Neural cell (in vitro differentiated cells): ENCODE data around the gene SDK1. TPM values are rescaled to one million over a fixed set of nuclear protein-coding genes. Genes with fewer than 3 reads are reported as not detected.

ENCODE experiments used
- H2AFZ ChIP-seq: fragments of 200-600, 300-800 bp; sonication (generic), shearing (Covaris generic); 2 replicates; pipeline ENCODE4 v1.6.0; 2014; ENCODE audit warnings: low read depth, mild to moderate bottlenecking, antibody characterized with exemption, low read length, moderate library complexity
- H3F3A ChIP-seq: fragments of 200-600 bp; shearing (Covaris generic); 2 replicates; pipeline ENCODE4 v1.6.1; 2016; ENCODE audit warnings: mild to moderate bottlenecking, moderate library complexity, mixed read lengths, antibody characterized with exemption, low read length; ENCODE audit not compliant: insufficient read depth, poor library complexity, severe bottlenecking
- H3K27ac ChIP-seq: fragments of 200-600, 300-800 bp; sonication (generic), shearing (Covaris generic); 2 replicates; pipeline ENCODE4 v1.5.1; 2014; ENCODE audit warnings: mild to moderate bottlenecking, low read length, moderate library complexity
- H3K27me3 ChIP-seq: fragments of 300-800, 200-600 bp; sonication (generic), shearing (Covaris generic); 2 replicates; pipeline ENCODE4 v1.6.0; 2014; ENCODE audit warnings: mild to moderate bottlenecking, low read depth, low read length, moderate library complexity; ENCODE audit not compliant: insufficient read depth
- H3K36me3 ChIP-seq: fragments of 300-800, 200-600 bp; sonication (generic), shearing (Covaris generic); 2 replicates; pipeline ENCODE4 v1.5.1; 2014; ENCODE audit warnings: mild to moderate bottlenecking, antibody characterized with exemption, low read length, moderate library complexity; ENCODE audit not compliant: insufficient read depth
- H3K4me2 ChIP-seq: fragments of 300-800, 200-600 bp; sonication (generic), shearing (Covaris generic); 2 replicates; pipeline ENCODE4 v1.6.0; 2014; ENCODE audit warnings: mild to moderate bottlenecking, low read length
- H3K4me3 ChIP-seq: fragments of 300-800, 200-600 bp; sonication (generic), shearing (Covaris generic); 2 replicates; pipeline ENCODE4 v1.5.1; 2014; ENCODE audit warnings: mild to moderate bottlenecking, low read length, moderate library complexity
- H3K79me2 ChIP-seq: fragments of 200-600 bp; shearing (Covaris generic); replicated peaks from 2 replicates; pipeline ENCODE4 v1.6.0; 2014; ENCODE audit warnings: mild to moderate bottlenecking, low read length, moderate library complexity; ENCODE audit not compliant: insufficient read depth
- H3K9ac ChIP-seq: fragments of 300-800, 200-600 bp; sonication (generic), shearing (Covaris generic); 2 replicates; pipeline ENCODE4 v1.6.1; 2016; ENCODE audit warnings: mild to moderate bottlenecking, low read length, mixed read lengths
- H3K9me2 ChIP-seq: fragments of 200-600 bp; shearing (Covaris generic); 2 replicates; pipeline ENCODE4 v1.6.1; 2016; ENCODE audit warnings: mild to moderate bottlenecking, low read length, mixed read lengths; ENCODE audit not compliant: insufficient read depth
- H3K9me3 ChIP-seq: fragments of 200-600, 300-800 bp; sonication (generic), shearing (Covaris generic); 2 replicates; pipeline ENCODE4 v1.6.1; 2016; ENCODE audit warnings: mild to moderate bottlenecking, mixed run types, low read length, moderate library complexity, mixed read lengths
- H4K20me1 ChIP-seq: fragments of 200-600 bp; shearing (Covaris generic); 2 replicates; pipeline ENCODE4 v1.6.1; 2016; ENCODE audit warnings: mild to moderate bottlenecking, mixed run types; ENCODE audit not compliant: insufficient read depth
- CTCF ChIP-seq: fragments of 450-650 bp; IDR thresholded peaks from 2 replicates; pipeline ENCODE4 v1.5.1; 2014; ENCODE audit warnings: antibody characterized with exemption, mild to moderate bottlenecking, moderate library complexity; ENCODE audit not compliant: poor library complexity, severe bottlenecking
- EP300 ChIP-seq: fragments of 450-650 bp; conservative IDR thresholded peaks from 2 replicates; pipeline ENCODE4 v1.6.1; 2014; ENCODE audit warnings: antibody characterized with exemption, mild to moderate bottlenecking, moderate library complexity; ENCODE audit not compliant: poor library complexity, severe bottlenecking
- EZH2 ChIP-seq: fragments of 200-600, 300-800 bp; shearing (Covaris generic), sonication (generic); IDR thresholded peaks from 2 replicates; pipeline ENCODE4 v1.6.1; 2014; ENCODE audit warnings: antibody characterized with exemption, low read length, borderline replicate concordance, mild to moderate bottlenecking; ENCODE audit not compliant: insufficient read depth, poor library complexity, severe bottlenecking
- MXI1 ChIP-seq: fragments of 450-650 bp; conservative IDR thresholded peaks from 2 replicates; pipeline ENCODE4 v1.6.1; 2014; ENCODE audit warnings: antibody characterized with exemption, mild to moderate bottlenecking; ENCODE audit not compliant: poor library complexity, severe bottlenecking
- POLR2AphosphoS5 ChIP-seq: IDR thresholded peaks from 2 replicates; pipeline ENCODE4 v1.6.1; 2012
- RAD21 ChIP-seq: fragments of 450-650 bp; conservative IDR thresholded peaks from 2 replicates; pipeline ENCODE4 v1.6.1; 2014; ENCODE audit warnings: antibody characterized with exemption, mild to moderate bottlenecking, moderate library complexity
- REST ChIP-seq: IDR thresholded peaks from 2 replicates; pipeline ENCODE4 v1.6.1; 2012; ENCODE audit warnings: borderline replicate concordance
- SMC3 ChIP-seq: fragments of 450-650 bp; conservative IDR thresholded peaks from 2 replicates; pipeline ENCODE4 v1.6.1; 2014; ENCODE audit warnings: antibody characterized with exemption, mild to moderate bottlenecking, moderate library complexity; ENCODE audit not compliant: poor library complexity
- TAF1 ChIP-seq: IDR thresholded peaks from 2 replicates; pipeline ENCODE4 v1.6.1; 2012; ENCODE audit warnings: low read depth
- polyA plus RNA-seq: library from polyadenylated mRNA; depleted of rRNA; stranded (reverse); fragments of >200 nt; gene quantifications from 2 replicates; pipeline ENCODE4 v1.2.3, GENCODE V29; 2014

SDK1 gene
- polyA plus RNA-seq, 1 donor from 2014 or later, result 2.7 TPM

GRCh38 chr7:3434611-3435010 lies 133.6 kb downstream of the SDK1 start:
- no peaks in the 10 kb centered on the region for H3F3A ChIP-seq
- H2AFZ ChIP-seq, result no peak overlapping the region

GRCh38 chr7:3436112-3436511 lies 135.1 kb downstream of the SDK1 start:
- no peaks in the 10 kb centered on the region for H3K36me3 ChIP-seq
- H3K9me2 ChIP-seq, result no peaks in the 10 kb centered on the region
- no peaks in the 10 kb centered on the region for H3F3A ChIP-seq
- H3K27me3 ChIP-seq, result no peaks in the 10 kb centered on the region
- no peaks in the 10 kb centered on the region for H3K9me3 ChIP-seq
- H3K79me2 ChIP-seq, result no peaks in the 10 kb centered on the region
- no peaks in the 10 kb centered on the region for H4K20me1 ChIP-seq
- no peak overlapping the region for H3K27ac ChIP-seq
- no peak overlapping the region for H2AFZ ChIP-seq
- H3K4me3 ChIP-seq, result no peak overlapping the region
- no peak overlapping the region for H3K9ac ChIP-seq
- H3K4me2 ChIP-seq, result no peak overlapping the region
- TF ChIP-seq REST (no peak), SMC3 (no peak), EZH2 (no peak), TAF1 (no peak), RAD21 (no peak), POLR2AphosphoS5 (no peak), CTCF (no peak)

More at GRCh38 chr7:3434611-3435010, 133.6 kb downstream of the SDK1 start:
- no peaks in the 10 kb centered on the region for H3K27me3 ChIP-seq
- H3K36me3 ChIP-seq, result no peaks in the 10 kb centered on the region
- no peak overlapping the region for H3K9ac ChIP-seq
- no peak overlapping the region for H3K27ac ChIP-seq
- H3K9me3 ChIP-seq, result no peaks in the 10 kb centered on the region
- H3K4me3 ChIP-seq, result no peak overlapping the region
- no peaks in the 10 kb centered on the region for H3K79me2 ChIP-seq
- TF ChIP-seq EP300 (no peak), TAF1 (no peak), SMC3 (no peak), POLR2AphosphoS5 (no peak), RAD21 (no peak), REST (no peak), CTCF (no peak), EZH2 (no peak), MXI1 (no peak)
- no peak overlapping the region for H3K4me2 ChIP-seq
- H3K9me2 ChIP-seq, result no peaks in the 10 kb centered on the region
- no peaks in the 10 kb centered on the region for H4K20me1 ChIP-seq
